Trophoblast cell (in vitro differentiated cells and primary cell): Measurements from ENCODE around the gene NACC1.

ENCODE experiments used
- DNase-seq, 2 donors: peaks; one replicate each; pipeline ENCODE4 v3.0.0-alpha.2; 2016
- H2AFZ ChIP-seq: 2 replicates; pipeline ENCODE4 v1.6.1; 2013; ENCODE audit warnings: low read length, moderate library complexity, mild to moderate bottlenecking; ENCODE audit not compliant: insufficient read depth, poor library complexity
- H2AK5ac ChIP-seq: 2 replicates; pipeline ENCODE4 v1.6.1; 2013; ENCODE audit warnings: mild to moderate bottlenecking, low read length
- H2BK120ac ChIP-seq: 2 replicates; pipeline ENCODE4 v1.6.1; 2013; ENCODE audit warnings: low read length, mild to moderate bottlenecking, moderate library complexity; ENCODE audit not compliant: insufficient read depth, poor library complexity
- H2BK12ac ChIP-seq: 2 replicates; pipeline ENCODE4 v1.6.1; 2013; ENCODE audit warnings: mild to moderate bottlenecking, low read length, moderate library complexity
- H2BK5ac ChIP-seq: 2 replicates; pipeline ENCODE4 v1.6.1; 2013; ENCODE audit warnings: low read length, low read depth, moderate library complexity, mild to moderate bottlenecking; ENCODE audit not compliant: poor library complexity
- H3K14ac ChIP-seq: 2 replicates; pipeline ENCODE4 v1.6.1; 2013; ENCODE audit warnings: mild to moderate bottlenecking, low read length
- H3K18ac ChIP-seq: 2 replicates; pipeline ENCODE4 v1.6.1; 2013; ENCODE audit warnings: mild to moderate bottlenecking, low read length
- H3K23ac ChIP-seq: 2 replicates; pipeline ENCODE4 v1.6.1; 2013; ENCODE audit warnings: low read length
- H3K27ac ChIP-seq: 2 replicates; pipeline ENCODE4 v1.5.1; 2013; ENCODE audit warnings: low read depth, mild to moderate bottlenecking, inconsistent platforms, low read length, moderate library complexity
- H3K27me3 ChIP-seq: 2 replicates; pipeline ENCODE4 v1.6.1; 2013; ENCODE audit warnings: inconsistent platforms, mild to moderate bottlenecking, low read length, moderate library complexity; ENCODE audit not compliant: insufficient read depth
- H3K36me3 ChIP-seq, 2 experiments: 1 replicate in 1 of 2; 2 replicates in 1 of 2; pipeline ENCODE4 v1.6.1; 2013; ENCODE audit warnings: low read length in 2 of 2, mild to moderate bottlenecking in 2 of 2, moderate library complexity in 1 of 2; ENCODE audit not compliant: insufficient read depth in 2 of 2, control insufficient read depth in 1 of 2
- H3K4ac ChIP-seq: 2 replicates; pipeline ENCODE4 v1.6.1; 2013; ENCODE audit warnings: low read depth, mild to moderate bottlenecking, low read length, moderate library complexity
- H3K4me1 ChIP-seq, 2 experiments: 1 replicate in 1 of 2; 2 replicates in 1 of 2; pipeline ENCODE4 v1.6.1; 2013; ENCODE audit warnings: low read length in 2 of 2, mild to moderate bottlenecking in 2 of 2, moderate library complexity in 1 of 2; ENCODE audit not compliant: insufficient read depth in 2 of 2, control insufficient read depth in 1 of 2
- H3K4me2 ChIP-seq: 2 replicates; pipeline ENCODE4 v1.6.1; 2013; ENCODE audit warnings: inconsistent platforms, mild to moderate bottlenecking, low read length, moderate library complexity
- H3K4me3 ChIP-seq: 2 replicates; pipeline ENCODE4 v1.5.1; 2013; ENCODE audit warnings: mild to moderate bottlenecking, low read depth, low read length, inconsistent platforms
- H3K79me1 ChIP-seq: one replicate; pipeline ENCODE4 v1.6.1; 2013; ENCODE audit warnings: low read length
- H3K79me2 ChIP-seq: 2 replicates; pipeline ENCODE4 v1.6.1; 2013; ENCODE audit warnings: low read length, mild to moderate bottlenecking; ENCODE audit not compliant: control insufficient read depth, insufficient read depth, poor library complexity
- H3K9ac ChIP-seq: 2 replicates; pipeline ENCODE4 v1.6.1; 2013; ENCODE audit warnings: mild to moderate bottlenecking, low read length
- H3K9me3 ChIP-seq: 2 replicates; pipeline ENCODE4 v1.6.1; 2013; ENCODE audit warnings: low read depth, mild to moderate bottlenecking, control low read depth, inconsistent platforms, low read length; ENCODE audit not compliant: insufficient read depth
- H4K12ac ChIP-seq: 2 replicates; pipeline ENCODE4 v1.6.1; 2013; ENCODE audit warnings: low read depth, mild to moderate bottlenecking, low read length, moderate library complexity
- H4K8ac ChIP-seq: 2 replicates; pipeline ENCODE4 v1.6.1; 2013; ENCODE audit warnings: low read depth, mild to moderate bottlenecking, low read length, moderate library complexity
- H4K91ac ChIP-seq: one replicate; pipeline ENCODE4 v1.6.1; 2013; ENCODE audit warnings: low read depth, mild to moderate bottlenecking, low read length, moderate library complexity
- WGBS: extraction: QIAGEN DNeasy Blood & Tissue Kit; methylation state at CpG from one replicate; pipeline ENCODE4 v1.1.7; 2013; ENCODE audit warnings: missing lambda C conversion rate; ENCODE audit not compliant: insufficient read length, insufficient coverage; ENCODE audit errors: extremely low coverage; 5-methylcytosine and 5-hydroxymethylcytosine counted together

NACC1 gene

GRCh38 chr19:13130886-13131490 is 12.9 kb downstream of the NACC1 start:
- Histone ChIP-seq H3K79me1 (no peaks in the 10 kb centered on the region), H3K27me3 (no peaks in the 10 kb centered on the region), H2BK5ac (no peak overlapping the region), H3K4me1 (no peaks in the 10 kb centered on the region), H3K27ac (no peak overlapping the region), H2BK12ac (no peak overlapping the region), H3K18ac (no peak overlapping the region), H2AK5ac (no peak overlapping the region), H3K4me2 (no peak overlapping the region), H2BK120ac (no peak overlapping the region), H3K79me2 (peaks cover 4% of the 10 kb centered on the region), H3K9me3 (peaks cover 6% of the 10 kb centered on the region), H3K23ac (no peak overlapping the region), H3K36me3 (peaks cover 30 to 43% of the 10 kb centered on the region in 2 experiments), H4K91ac (no peak overlapping the region), H2AFZ (no peak overlapping the region), H4K12ac (no peak overlapping the region), H3K9ac (no peak overlapping the region), H3K4ac (peak overlapping the region; percentile 1), H3K14ac (no peak overlapping the region), H3K4me3 (no peak overlapping the region), H4K8ac (no peak overlapping the region)
- DNase-seq = no peak
- no CpG with 5 or more reads among the region's 3 CpGs for WGBS

DNA sequence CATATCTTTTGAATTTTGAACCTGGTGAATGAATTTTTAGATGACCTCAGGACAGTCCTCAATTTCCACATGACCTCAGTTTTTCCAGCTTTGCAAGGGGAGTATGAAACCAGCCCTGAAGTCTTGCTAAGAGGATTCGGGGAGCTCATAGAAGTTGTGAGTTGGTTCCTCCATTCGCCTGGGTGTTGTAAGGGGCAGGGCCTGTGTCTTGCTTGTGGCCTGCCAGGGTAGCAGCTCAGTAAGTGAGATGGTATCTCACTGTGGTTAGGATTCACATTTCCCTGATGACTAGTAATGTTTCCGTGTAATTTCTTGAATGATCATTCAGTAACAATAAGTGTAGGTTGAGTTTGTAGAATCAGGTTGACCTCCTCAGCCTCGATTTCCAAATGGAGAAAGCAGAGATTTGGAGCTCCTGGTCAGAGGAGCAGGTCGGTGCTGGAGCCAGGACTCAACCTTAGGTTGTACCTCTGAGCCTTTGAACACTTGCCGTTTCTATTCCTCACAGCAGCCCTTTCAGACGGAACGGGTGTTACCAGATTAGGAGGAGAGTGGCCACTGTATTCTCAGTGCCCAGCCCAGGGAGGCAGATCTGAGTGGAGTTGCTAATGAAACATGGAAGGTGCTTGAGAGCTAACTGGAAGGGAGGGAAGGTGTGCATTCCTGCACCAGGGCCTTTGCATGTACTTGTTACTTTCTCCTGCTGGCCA is 14.6 kb downstream of the NACC1 start:
- Histone ChIP-seq H2BK120ac (no peak overlapping the region), H3K23ac (no peak overlapping the region), H3K27ac (no peak overlapping the region), H3K4me1 (no peaks in the 10 kb centered on the region), H3K79me2 (peaks cover 4% of the 10 kb centered on the region), H2BK12ac (no peak overlapping the region), H4K8ac (no peak overlapping the region), H3K4me2 (no peak overlapping the region), H4K12ac (no peak overlapping the region), H3K27me3 (no peaks in the 10 kb centered on the region), H3K79me1 (no peaks in the 10 kb centered on the region), H3K9ac (no peak overlapping the region), H3K4me3 (no peak overlapping the region), H3K18ac (no peak overlapping the region), H4K91ac (no peak overlapping the region), H3K4ac (no peak overlapping the region), H2BK5ac (no peak overlapping the region), H3K14ac (no peak overlapping the region), H2AK5ac (no peak overlapping the region), H3K36me3 (peaks cover 39 to 52% of the 10 kb centered on the region in 2 experiments), H2AFZ (no peak overlapping the region), H3K9me3 (peaks cover 6% of the 10 kb centered on the region)
- no peak for DNase-seq
- WGBS = no CpG with 5 or more reads among the region's 8 CpGs

- Histone ChIP-seq H3K79me2 (peaks cover 4% of the 10 kb centered on the region), H3K27me3 (no peaks in the 10 kb centered on the region), H3K14ac (no peak overlapping the region), H4K8ac (no peak overlapping the region), H3K79me1 (no peaks in the 10 kb centered on the region), H3K23ac (no peak overlapping the region), H2BK120ac (no peak overlapping the region), H2BK5ac (no peak overlapping the region), H2AK5ac (no peak overlapping the region), H3K9me3 (peaks cover 6% of the 10 kb centered on the region), H4K12ac (no peak overlapping the region), H3K4me2 (no peak overlapping the region), H2AFZ (no peak overlapping the region), H3K18ac (no peak overlapping the region), H2BK12ac (no peak overlapping the region), H3K27ac (no peak overlapping the region), H3K4ac (no peak overlapping the region), H3K9ac (no peak overlapping the region), H3K4me1 (no peaks in the 10 kb centered on the region), H4K91ac (no peak overlapping the region), H3K36me3 (peaks cover 43 to 59% of the 10 kb centered on the region in 2 experiments), H3K4me3 (no peak overlapping the region)
- no peak for DNase-seq
- WGBS = no CpG with 5 or more reads among the region's 12 CpGs
Observed at GRCh38 chr19:13133241-13133870, 15.3 kb downstream of the NACC1 start.

DNA sequence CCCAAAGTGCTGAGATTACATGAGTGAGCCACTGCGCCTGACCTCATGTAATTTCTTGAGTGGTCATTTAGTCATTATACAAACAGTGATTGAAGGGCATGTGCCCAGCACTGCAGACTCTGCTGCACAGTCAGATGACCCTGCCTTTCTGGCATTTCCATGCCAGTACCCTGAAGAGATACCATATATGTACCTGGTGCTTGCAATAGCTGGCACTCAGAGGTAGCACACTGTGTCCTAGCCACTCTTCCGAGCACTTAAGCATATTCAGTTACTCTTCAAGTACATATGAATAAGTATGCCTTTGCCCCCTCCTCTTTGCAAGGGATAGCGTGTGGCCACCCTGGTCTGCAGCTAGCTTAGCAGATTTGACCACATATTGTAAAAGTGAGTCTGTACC is 16.6 kb downstream of the NACC1 start:
- Histone ChIP-seq H3K79me1 (no peaks in the 10 kb centered on the region), H3K18ac (no peak overlapping the region), H2BK5ac (no peak overlapping the region), H3K4me3 (no peak overlapping the region), H3K36me3 (peaks cover 48 to 65% of the 10 kb centered on the region in 2 experiments), H4K12ac (no peak overlapping the region), H2AK5ac (no peak overlapping the region), H2AFZ (no peak overlapping the region), H3K27me3 (no peaks in the 10 kb centered on the region), H3K14ac (no peak overlapping the region), H2BK120ac (no peak overlapping the region), H3K4me1 (no peaks in the 10 kb centered on the region), H2BK12ac (no peak overlapping the region), H3K23ac (no peak overlapping the region), H3K9ac (no peak overlapping the region), H3K27ac (no peak overlapping the region), H3K4ac (no peak overlapping the region), H3K79me2 (no peaks in the 10 kb centered on the region), H3K9me3 (peaks cover 6% of the 10 kb centered on the region), H4K8ac (no peak overlapping the region), H3K4me2 (no peak overlapping the region), H4K91ac (no peak overlapping the region)
- no CpG with 5 or more reads among the region's 3 CpGs for WGBS
- DNase-seq = no peak
